AG09309 (cell line): Measurements from ENCODE around the gene DNM3.
A peak's percentile ranks its signal among the peaks of the same experiment; 100 is the strongest.
"Not testable (repeated sequence)": the region's sequence is repeated elsewhere in the genome, so short reads cannot be mapped to it uniquely, and the experiment has no call there.

Source experiments
- DNase-seq: peaks from one replicate; pipeline ENCODE4 v3.0.0-alpha.2; 2010; ENCODE audit warnings: low read depth
- H3K4me3 ChIP-seq: 2 replicates; pipeline ENCODE4 v1.5.1; 2011; ENCODE audit warnings: mild to moderate bottlenecking, low read depth, low read length, moderate library complexity; ENCODE audit not compliant: control insufficient read depth
- CTCF ChIP-seq: IDR thresholded peaks from 2 replicates; pipeline ENCODE4 v1.5.1; 2011; ENCODE audit warnings: mild to moderate bottlenecking, low read depth, low read length, inconsistent platforms; ENCODE audit not compliant: insufficient read depth, control insufficient read depth; ENCODE audit errors: missing control alignments

The DNM3 gene

DNA sequence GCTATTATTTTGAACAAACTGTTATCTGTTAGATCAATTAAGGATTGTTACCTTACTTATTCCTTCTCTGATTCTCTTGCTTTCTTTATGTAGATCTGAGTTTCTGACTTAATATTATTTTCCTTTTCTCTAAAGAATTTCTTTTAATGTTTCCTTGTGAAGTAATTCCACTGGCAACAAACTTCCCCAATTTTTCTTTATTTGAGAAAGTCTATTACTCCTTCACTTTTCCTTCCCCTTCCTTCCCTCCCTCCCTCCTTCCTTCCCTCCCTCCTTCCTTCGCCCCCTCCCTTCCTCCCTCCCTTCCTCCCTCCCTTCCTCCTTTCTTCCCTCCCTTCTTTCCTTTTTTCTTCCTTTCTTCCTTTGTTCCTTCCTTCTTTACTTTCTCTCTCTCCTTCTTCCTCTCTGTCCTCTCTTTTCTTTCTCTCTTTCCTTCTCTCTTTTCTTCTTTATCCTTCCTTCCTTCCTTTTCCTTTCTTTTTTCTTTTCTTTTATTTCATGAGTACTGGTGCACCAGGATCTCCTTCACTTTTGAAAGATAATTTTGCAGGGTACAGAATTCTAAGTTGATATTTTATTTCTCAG lies 177.5 kb downstream of the DNM3 start:
- H3K4me3 ChIP-seq: no peak overlapping the region
- no peak for TF ChIP-seq CTCF
- DNase-seq: no peak

GRCh38 chr1:172019976-172020375 lies 178.7 kb downstream of the DNM3 start:
- no peak for DNase-seq
- no peak for TF ChIP-seq CTCF
- H3K4me3 ChIP-seq: no peak overlapping the region

GRCh38 chr1:172024516-172024915 lies 183.2 kb downstream of the DNM3 start:
- no peak for TF ChIP-seq CTCF
- no peak for DNase-seq
- no peak overlapping the region for H3K4me3 ChIP-seq

GRCh38 chr1:172024944-172025738 lies 183.8 kb downstream of the DNM3 start:
- not testable (repeated sequence) for DNase-seq, H3K4me3 ChIP-seq

DNA sequence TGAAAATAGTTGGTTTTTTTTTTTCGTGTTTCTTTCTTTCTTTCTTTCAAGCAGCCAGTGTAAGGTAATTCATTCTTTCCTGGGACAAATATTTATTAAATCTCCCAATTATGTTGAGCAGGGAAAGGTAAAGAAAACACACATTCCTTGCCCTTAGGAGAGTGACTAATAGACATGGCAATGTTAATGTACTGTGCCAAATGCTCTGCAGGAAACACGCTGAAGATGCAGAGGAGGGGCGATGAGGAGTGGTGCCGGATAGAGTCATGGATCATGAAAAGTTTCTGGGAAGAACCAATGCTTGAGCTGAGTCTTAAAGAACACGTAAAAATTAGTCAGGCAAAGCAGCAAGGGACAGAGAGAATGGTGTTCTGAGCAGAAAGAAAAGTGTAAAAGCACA lies 199.2 kb downstream of the DNM3 start:
- TF ChIP-seq CTCF: no peak
- no peak overlapping the region for H3K4me3 ChIP-seq
- DNase-seq: peak; percentile 27

GRCh38 chr1:172041102-172041501 lies 199.8 kb downstream of the DNM3 start:
- DNase-seq: no peak
- no peak for TF ChIP-seq CTCF
- H3K4me3 ChIP-seq: no peak overlapping the region

DNA sequence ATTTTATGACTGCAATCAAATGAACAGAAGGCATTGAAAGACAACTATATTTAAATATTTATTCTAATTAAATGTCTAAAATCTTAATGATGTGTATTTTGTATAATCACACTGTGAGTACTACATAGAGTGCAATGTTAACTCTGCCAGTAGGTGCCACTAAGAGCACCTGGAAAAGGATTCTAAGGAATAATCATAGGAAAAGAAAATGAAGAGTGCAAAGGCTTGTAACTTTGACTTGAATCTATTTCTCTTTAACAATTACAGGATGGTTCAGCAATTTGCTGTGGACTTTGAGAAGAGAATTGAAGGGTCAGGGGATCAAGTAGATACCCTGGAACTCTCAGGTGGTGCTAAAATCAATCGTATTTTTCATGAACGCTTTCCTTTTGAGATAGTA lies 200.4 kb downstream of the DNM3 start:
- peak; percentile 39 for TF ChIP-seq CTCF
- DNase-seq: no peak
- no peak overlapping the region for H3K4me3 ChIP-seq
